ENCODE measurements around the gene HTT. TPM values are rescaled to one million over a fixed set of nuclear protein-coding genes. Genes with fewer than 3 reads are reported as not detected.

The HTT gene
- total and polyA plus RNA-seq, 4 donors, result 8.6 to 39.8 (median 16.4) TPM

DNA sequence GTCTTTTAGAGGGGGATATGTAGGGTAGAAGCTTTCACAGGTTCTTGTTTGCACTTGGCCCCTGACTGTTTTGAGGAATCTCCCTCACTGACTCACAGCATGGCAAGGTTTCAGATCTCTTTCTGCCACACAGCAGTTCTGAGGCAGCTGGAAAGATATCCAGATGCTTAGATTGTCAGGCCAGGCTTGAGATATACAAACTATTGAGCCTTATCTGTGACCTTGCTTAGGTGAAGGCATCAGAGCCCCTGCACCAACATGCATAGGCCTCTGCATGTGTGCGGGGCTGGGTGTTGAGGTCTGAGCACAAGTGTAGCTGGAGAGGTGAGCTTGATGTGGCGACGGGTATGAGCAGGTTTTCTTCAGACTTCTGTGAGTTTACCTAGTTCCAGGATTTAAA lies 93.5 kb downstream of the HTT start:
- H3K36me3 ChIP-seq (ENCODE audit: control insufficient read depth in 4 of 4, insufficient read depth in 3 of 4, low read depth in 1 of 4, low read length in 3 of 4), result peaks cover 2 to 20% (median 13%) of the 10 kb centered on the region in 4 donors
- no peak overlapping the region for H3K4me3 ChIP-seq (ENCODE audit: low read depth in 1 of 3, low read length in 3 of 3)
- no peaks in the 10 kb centered on the region for H3K9me3 ChIP-seq (ENCODE audit: control insufficient read depth in 4 of 4, low read length in 3 of 4)
- DNase-seq (ENCODE audit: low spot score), result no peak
- H3K9ac ChIP-seq (ENCODE audit: low read depth in 1 of 2, low read length in 2 of 2), result no peak overlapping the region
- WGBS, result 97% methylated on average over 3 of the region's 3 CpGs
- H3K27me3 ChIP-seq (ENCODE audit: control insufficient read depth in 4 of 4, insufficient read depth in 4 of 4, low read length in 3 of 4), result no peaks in the 10 kb centered on the region
- no peak for TF ChIP-seq YY1 (IDR thresholded peaks at IDR 0.05)
- no peak for TF ChIP-seq GABPA (IDR thresholded peaks at IDR 0.05 in 1 of 2, conservative IDR thresholded peaks at IDR 0.05 in 1 of 2)
- no peak for TF ChIP-seq RXRA (IDR thresholded peaks at IDR 0.05)
- TF ChIP-seq HNF4G (IDR thresholded peaks at IDR 0.05), result no peak
- TF ChIP-seq HNF4A (conservative IDR thresholded peaks at IDR 0.05), result no peak
- TF ChIP-seq, protein P1, sequence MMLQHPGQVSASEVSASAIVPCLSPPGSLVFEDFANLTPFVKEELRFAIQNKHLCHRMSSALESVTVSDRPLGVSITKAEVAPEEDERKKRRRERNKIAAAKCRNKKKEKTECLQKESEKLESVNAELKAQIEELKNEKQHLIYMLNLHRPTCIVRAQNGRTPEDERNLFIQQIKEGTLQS (IDR thresholded peaks at IDR 0.05), result no peak
- TF ChIP-seq, protein P2, sequence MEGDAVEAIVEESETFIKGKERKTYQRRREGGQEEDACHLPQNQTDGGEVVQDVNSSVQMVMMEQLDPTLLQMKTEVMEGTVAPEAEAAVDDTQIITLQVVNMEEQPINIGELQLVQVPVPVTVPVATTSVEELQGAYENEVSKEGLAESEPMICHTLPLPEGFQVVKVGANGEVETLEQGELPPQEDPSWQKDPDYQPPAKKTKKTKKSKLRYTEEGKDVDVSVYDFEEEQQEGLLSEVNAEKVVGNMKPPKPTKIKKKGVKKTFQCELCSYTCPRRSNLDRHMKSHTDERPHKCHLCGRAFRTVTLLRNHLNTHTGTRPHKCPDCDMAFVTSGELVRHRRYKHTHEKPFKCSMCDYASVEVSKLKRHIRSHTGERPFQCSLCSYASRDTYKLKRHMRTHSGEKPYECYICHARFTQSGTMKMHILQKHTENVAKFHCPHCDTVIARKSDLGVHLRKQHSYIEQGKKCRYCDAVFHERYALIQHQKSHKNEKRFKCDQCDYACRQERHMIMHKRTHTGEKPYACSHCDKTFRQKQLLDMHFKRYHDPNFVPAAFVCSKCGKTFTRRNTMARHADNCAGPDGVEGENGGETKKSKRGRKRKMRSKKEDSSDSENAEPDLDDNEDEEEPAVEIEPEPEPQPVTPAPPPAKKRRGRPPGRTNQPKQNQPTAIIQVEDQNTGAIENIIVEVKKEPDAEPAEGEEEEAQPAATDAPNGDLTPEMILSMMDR (IDR thresholded peaks at IDR 0.05; ENCODE audit: low read depth, low read length, missing input control), result no peak
- TF ChIP-seq EGR1 (IDR thresholded peaks at IDR 0.05; ENCODE audit: low read depth in 2 of 2), result no peak
- TF ChIP-seq, protein P3, sequence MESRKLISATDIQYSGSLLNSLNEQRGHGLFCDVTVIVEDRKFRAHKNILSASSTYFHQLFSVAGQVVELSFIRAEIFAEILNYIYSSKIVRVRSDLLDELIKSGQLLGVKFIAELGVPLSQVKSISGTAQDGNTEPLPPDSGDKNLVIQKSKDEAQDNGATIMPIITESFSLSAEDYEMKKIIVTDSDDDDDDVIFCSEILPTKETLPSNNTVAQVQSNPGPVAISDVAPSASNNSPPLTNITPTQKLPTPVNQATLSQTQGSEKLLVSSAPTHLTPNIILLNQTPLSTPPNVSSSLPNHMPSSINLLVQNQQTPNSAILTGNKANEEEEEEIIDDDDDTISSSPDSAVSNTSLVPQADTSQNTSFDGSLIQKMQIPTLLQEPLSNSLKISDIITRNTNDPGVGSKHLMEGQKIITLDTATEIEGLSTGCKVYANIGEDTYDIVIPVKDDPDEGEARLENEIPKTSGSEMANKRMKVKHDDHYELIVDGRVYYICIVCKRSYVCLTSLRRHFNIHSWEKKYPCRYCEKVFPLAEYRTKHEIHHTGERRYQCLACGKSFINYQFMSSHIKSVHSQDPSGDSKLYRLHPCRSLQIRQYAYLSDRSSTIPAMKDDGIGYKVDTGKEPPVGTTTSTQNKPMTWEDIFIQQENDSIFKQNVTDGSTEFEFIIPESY (IDR thresholded peaks at IDR 0.05), result no peak
- TF ChIP-seq SP1 (IDR thresholded peaks at IDR 0.05), result no peak
- H3K4me1 ChIP-seq (ENCODE audit: control insufficient read depth in 4 of 4, insufficient read depth in 4 of 4, low read length in 3 of 4), result no peaks in the 10 kb centered on the region
- H3K27ac ChIP-seq (ENCODE audit: low read depth in 1 of 2, low read length in 2 of 2), result no peak overlapping the region

DNA sequence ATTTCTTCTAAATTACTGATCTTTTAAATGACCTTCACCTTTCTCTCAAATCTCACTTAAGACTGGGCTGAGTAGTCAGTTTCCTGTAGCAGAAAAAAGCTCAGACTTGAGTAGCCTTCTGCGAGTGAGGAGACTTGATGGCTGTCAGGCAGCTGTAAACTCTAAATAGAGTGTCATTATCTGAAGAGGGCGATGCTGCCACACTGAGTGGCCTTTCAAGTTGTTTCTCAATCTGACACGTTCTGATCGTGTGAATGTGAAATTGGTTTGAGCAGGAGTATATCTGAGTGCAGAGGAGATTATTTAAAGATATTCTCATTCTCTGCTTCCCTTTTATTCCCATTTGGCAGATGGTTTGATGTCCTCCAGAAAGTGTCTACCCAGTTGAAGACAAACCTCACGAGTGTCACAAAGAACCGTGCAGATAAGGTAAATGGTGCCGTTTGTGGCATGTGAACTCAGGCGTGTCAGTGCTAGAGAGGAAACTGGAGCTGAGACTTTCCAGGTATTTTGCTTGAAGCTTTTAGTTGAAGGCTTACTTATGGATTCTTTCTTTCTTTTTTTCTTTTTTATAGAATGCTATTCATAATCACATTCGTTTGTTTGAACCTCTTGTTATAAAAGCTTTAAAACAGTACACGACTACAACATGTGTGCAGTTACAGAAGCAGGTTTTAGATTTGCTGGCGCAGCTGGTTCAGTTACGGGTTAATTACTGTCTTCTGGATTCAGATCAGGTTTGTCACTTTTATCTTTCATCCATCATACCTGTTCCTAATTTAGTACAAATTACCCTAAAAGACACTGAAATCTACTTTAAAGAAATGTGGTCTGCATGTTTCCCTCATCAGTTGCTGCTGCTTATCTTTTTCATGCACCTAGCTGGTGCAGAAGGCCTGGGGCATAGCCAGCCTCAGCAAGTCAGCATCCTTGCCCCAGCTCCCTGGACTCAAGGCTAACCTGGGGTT lies 100.2 kb downstream of the HTT start:
- Histone ChIP-seq H3K4me3 (ENCODE audit: low read depth in 1 of 3, low read length in 3 of 3) (no peak overlapping the region), H3K4me1 (ENCODE audit: control insufficient read depth in 4 of 4, insufficient read depth in 4 of 4, low read length in 3 of 4) (peaks cover 0 to 11% (median 9%) of the 10 kb centered on the region in 4 donors), H3K9ac (ENCODE audit: low read depth in 1 of 2, low read length in 2 of 2) (no peak overlapping the region), H3K9me3 (ENCODE audit: control insufficient read depth in 4 of 4, low read length in 3 of 4) (no peaks in the 10 kb centered on the region), H3K36me3 (ENCODE audit: control insufficient read depth in 4 of 4, insufficient read depth in 3 of 4, low read depth in 1 of 4, low read length in 3 of 4) (peaks cover 8 to 43% (median 30%) of the 10 kb centered on the region in 4 donors), H3K27ac (ENCODE audit: low read depth in 1 of 2, low read length in 2 of 2) (no peak overlapping the region), H3K27me3 (ENCODE audit: control insufficient read depth in 4 of 4, insufficient read depth in 4 of 4, low read length in 3 of 4) (no peaks in the 10 kb centered on the region)
- 88% methylated on average over 12 of the region's 12 CpGs for WGBS
- DNase-seq (ENCODE audit: low spot score), result no peak
- TF ChIP-seq, protein P4, sequence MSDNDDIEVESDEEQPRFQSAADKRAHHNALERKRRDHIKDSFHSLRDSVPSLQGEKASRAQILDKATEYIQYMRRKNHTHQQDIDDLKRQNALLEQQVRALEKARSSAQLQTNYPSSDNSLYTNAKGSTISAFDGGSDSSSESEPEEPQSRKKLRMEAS (IDR thresholded peaks at IDR 0.05), result no peak
- TF ChIP-seq SP1 (IDR thresholded peaks at IDR 0.05) (no peak), EGR1 (IDR thresholded peaks at IDR 0.05; ENCODE audit: low read depth in 2 of 2) (no peak)
